SU-DHL-6 (cell line): ENCODE measurements around the gene SULF2.
A peak's percentile ranks its signal among the peaks of the same experiment; 100 is the strongest.

ENCODE experiments used
- H2AFZ ChIP-seq: fragments of 200-600 bp; sonication (generic); 2 replicates; pipeline ENCODE4 v1.6.1; 2014; ENCODE audit warnings: low read depth, mild to moderate bottlenecking, moderate library complexity, mixed read lengths, antibody characterized with exemption, low read length; ENCODE audit not compliant: severe bottlenecking
- H3F3A ChIP-seq: fragments of 200-600 bp; shearing (Covaris generic); 2 replicates; pipeline ENCODE4 v1.6.0; 2016; ENCODE audit warnings: antibody characterized with exemption, mild to moderate bottlenecking; ENCODE audit not compliant: insufficient read depth
- H3K27ac ChIP-seq: fragments of 200-600 bp; sonication (generic); 2 replicates; pipeline ENCODE4 v1.5.1; 2016; ENCODE audit warnings: low read depth, mild to moderate bottlenecking, low read length, moderate library complexity, mixed read lengths
- H3K27me3 ChIP-seq: fragments of 200-600 bp; sonication (generic), shearing (Covaris generic); 2 replicates; pipeline ENCODE4 v1.6.0; 2014; ENCODE audit warnings: mild to moderate bottlenecking, low read length
- H3K36me3 ChIP-seq: fragments of 200-600 bp; sonication (generic); 2 replicates; pipeline ENCODE4 v1.6.1; 2014; ENCODE audit warnings: mild to moderate bottlenecking, low read length, mixed read lengths
- H3K4me2 ChIP-seq: fragments of 300-600, 200-600 bp; shearing (Covaris generic), sonication (generic); 2 replicates; pipeline ENCODE4 v1.6.0; 2014; ENCODE audit warnings: low read length, low read depth, mild to moderate bottlenecking; ENCODE audit not compliant: poor library complexity, severe bottlenecking
- H3K4me3 ChIP-seq: fragments of 200-600 bp; sonication (generic); 2 replicates; pipeline ENCODE4 v1.5.1; 2014; ENCODE audit warnings: antibody characterized with exemption, low read length, mild to moderate bottlenecking, mixed read lengths; ENCODE audit not compliant: insufficient read depth, poor library complexity, severe bottlenecking
- H3K79me2 ChIP-seq: fragments of 200-600 bp; sonication (generic); 2 replicates; pipeline ENCODE4 v1.6.1; 2014; ENCODE audit warnings: mild to moderate bottlenecking, low read length, moderate library complexity; ENCODE audit not compliant: insufficient read depth
- H3K9ac ChIP-seq: fragments of 200-600 bp; sonication (generic); 2 replicates; pipeline ENCODE4 v1.7.0; 2014; ENCODE audit warnings: mild to moderate bottlenecking, low read length
- H3K9me2 ChIP-seq: fragments of 200-600 bp; sonication (generic); replicated peaks from 2 replicates; pipeline ENCODE4 v1.6.1; 2014; ENCODE audit warnings: low read length; ENCODE audit not compliant: insufficient read depth
- H3K9me3 ChIP-seq: fragments of 200-600 bp; sonication (generic); 2 replicates; pipeline ENCODE4 v1.6.1; 2014; ENCODE audit warnings: low read length, mixed read lengths; ENCODE audit not compliant: insufficient read depth
- H4K20me1 ChIP-seq: fragments of 200-600 bp; sonication (generic); 2 replicates; pipeline ENCODE4 v1.6.1; 2014; ENCODE audit warnings: low read depth, mild to moderate bottlenecking, antibody characterized with exemption, low read length, moderate library complexity, mixed read lengths
- EZH2phosphoT487 ChIP-seq: fragments of 200-600 bp; sonication (generic), shearing (Covaris generic); conservative IDR thresholded peaks from 2 replicates; pipeline ENCODE4 v1.6.1; 2018; ENCODE audit warnings: mild to moderate bottlenecking, antibody characterized with exemption, low read length, moderate library complexity, mixed read lengths
- TF ChIP-seq, protein P1 (sequence below): fragments of 200-600 bp; sonication (generic); IDR thresholded peaks from one replicate; pipeline ENCODE4 v1.5.1; 2017; ENCODE audit warnings: antibody characterized with exemption, mild to moderate bottlenecking, low read length, moderate library complexity; ENCODE audit not compliant: insufficient read depth, poor library complexity, severe bottlenecking

The SULF2 gene

DNA sequence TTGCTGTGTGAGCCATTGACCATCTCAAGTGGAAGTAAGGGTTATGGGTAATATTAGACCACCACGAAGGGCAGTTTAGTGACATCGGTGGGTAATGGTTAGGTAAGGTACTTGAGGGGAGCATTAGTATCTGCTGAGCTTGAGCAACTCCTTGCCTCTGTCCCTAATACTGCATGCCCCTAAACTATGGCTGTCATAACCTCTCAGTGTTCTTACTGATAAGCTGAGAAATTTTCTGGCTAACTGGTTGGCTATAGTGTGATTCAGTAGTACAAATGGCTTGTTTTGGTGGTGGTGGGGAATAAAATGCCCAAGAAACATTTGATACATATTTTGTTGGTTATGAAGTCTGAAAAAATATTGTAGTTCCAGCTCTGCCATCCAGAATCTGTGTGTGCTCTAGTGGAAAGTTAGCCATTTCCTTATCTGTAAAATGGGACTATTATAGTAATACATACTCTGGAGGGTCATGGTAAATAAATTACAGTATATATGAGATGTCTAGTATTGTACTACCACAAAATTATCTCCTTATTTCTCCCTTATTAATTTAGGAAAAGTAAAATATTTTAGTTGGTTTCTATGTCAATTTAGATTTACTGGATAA is 170.5 kb downstream of the SULF2 start:
- peaks cover 98% of the 10 kb centered on the region for H3K79me2 ChIP-seq
- peaks cover 33% of the 10 kb centered on the region; the same call in 1 of the 2 replicates for H3K36me3 ChIP-seq
- no peak overlapping the region for H2AFZ ChIP-seq
- H3K27me3 ChIP-seq, result no peaks in the 10 kb centered on the region
- no peaks in the 10 kb centered on the region for H3K9me3 ChIP-seq
- peaks cover 89% of the 10 kb centered on the region for H3F3A ChIP-seq
- H3K4me2 ChIP-seq, result no peak overlapping the region
- TF ChIP-seq, protein P1, sequence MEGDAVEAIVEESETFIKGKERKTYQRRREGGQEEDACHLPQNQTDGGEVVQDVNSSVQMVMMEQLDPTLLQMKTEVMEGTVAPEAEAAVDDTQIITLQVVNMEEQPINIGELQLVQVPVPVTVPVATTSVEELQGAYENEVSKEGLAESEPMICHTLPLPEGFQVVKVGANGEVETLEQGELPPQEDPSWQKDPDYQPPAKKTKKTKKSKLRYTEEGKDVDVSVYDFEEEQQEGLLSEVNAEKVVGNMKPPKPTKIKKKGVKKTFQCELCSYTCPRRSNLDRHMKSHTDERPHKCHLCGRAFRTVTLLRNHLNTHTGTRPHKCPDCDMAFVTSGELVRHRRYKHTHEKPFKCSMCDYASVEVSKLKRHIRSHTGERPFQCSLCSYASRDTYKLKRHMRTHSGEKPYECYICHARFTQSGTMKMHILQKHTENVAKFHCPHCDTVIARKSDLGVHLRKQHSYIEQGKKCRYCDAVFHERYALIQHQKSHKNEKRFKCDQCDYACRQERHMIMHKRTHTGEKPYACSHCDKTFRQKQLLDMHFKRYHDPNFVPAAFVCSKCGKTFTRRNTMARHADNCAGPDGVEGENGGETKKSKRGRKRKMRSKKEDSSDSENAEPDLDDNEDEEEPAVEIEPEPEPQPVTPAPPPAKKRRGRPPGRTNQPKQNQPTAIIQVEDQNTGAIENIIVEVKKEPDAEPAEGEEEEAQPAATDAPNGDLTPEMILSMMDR, result no peak
- TF ChIP-seq EZH2phosphoT487, result no peak
- no peak overlapping the region; the same call in 1 of the 2 replicates for H3K27ac ChIP-seq
- H3K9ac ChIP-seq, result no peak overlapping the region
- no peaks in the 10 kb centered on the region for H3K9me2 ChIP-seq
- H3K4me3 ChIP-seq, result no peak overlapping the region
- H4K20me1 ChIP-seq, result peaks cover 69% of the 10 kb centered on the region

DNA sequence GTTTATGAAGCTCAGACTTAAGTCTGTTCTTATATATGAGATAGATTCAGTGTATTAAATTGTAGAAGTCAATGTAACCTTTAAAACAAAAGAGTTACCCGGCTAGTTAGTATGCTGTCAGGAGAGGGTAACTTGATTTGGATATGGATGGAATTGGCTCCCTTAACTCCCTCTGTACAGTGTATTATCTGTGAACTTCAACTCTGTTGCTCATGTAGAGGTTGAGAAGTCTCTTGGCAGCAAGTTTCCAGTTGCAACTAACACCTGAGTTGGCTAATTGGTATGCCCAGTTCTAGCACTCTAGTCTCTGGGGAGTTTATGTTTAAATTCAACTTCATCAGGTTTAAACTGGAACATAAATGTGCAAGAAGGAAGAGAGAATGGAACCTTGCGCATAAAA is 172.6 kb downstream of the SULF2 start:
- H3K36me3 ChIP-seq, result peaks cover 36% of the 10 kb centered on the region
- peaks cover 98% of the 10 kb centered on the region for H3K79me2 ChIP-seq
- no peaks in the 10 kb centered on the region for H3K9me3 ChIP-seq
- H2AFZ ChIP-seq, result no peak overlapping the region
- peaks cover 83% of the 10 kb centered on the region for H4K20me1 ChIP-seq
- no peaks in the 10 kb centered on the region for H3K27me3 ChIP-seq
- no peak overlapping the region for H3K4me2 ChIP-seq
- peak overlapping the region; percentile 32; the same call in 1 of the 2 replicates for H3K27ac ChIP-seq
- TF ChIP-seq, protein P1, result no peak
- TF ChIP-seq EZH2phosphoT487, result no peak
- peaks cover 82% of the 10 kb centered on the region for H3F3A ChIP-seq
- H3K9me2 ChIP-seq, result no peaks in the 10 kb centered on the region
- no peak overlapping the region for H3K9ac ChIP-seq
- H3K4me3 ChIP-seq, result no peak overlapping the region

DNA sequence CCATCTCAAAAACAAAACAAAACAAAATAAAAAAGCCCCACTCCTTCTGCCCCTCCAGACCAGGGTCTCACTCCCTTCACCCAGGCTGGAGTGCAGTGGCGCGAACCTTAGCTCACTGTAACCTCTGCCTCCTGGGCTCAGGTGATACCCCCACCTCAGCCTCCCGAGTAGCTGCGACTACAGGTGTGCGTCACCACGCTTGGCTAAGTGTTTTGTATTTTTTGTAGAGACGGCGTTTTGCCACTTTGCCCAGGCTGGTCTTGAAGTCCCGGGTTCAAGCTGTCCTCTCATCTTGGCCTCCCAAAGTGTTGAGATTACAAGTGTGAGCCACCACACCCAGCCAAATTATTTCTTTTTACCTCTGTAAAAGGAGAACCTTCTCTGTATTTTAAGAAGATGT is 173.5 kb downstream of the SULF2 start:
- Histone ChIP-seq H3F3A (peaks cover 83% of the 10 kb centered on the region), H4K20me1 (peaks cover 84% of the 10 kb centered on the region), H3K9me3 (no peaks in the 10 kb centered on the region), H3K27me3 (no peaks in the 10 kb centered on the region), H3K9ac (no peak overlapping the region), H3K27ac (peak overlapping the region; percentile 32; the same call in 1 of the 2 replicates), H3K4me3 (no peak overlapping the region), H2AFZ (no peak overlapping the region), H3K4me2 (no peak overlapping the region), H3K9me2 (no peaks in the 10 kb centered on the region), H3K36me3 (peaks cover 43% of the 10 kb centered on the region), H3K79me2 (peaks cover 98% of the 10 kb centered on the region)
- no peak for TF ChIP-seq EZH2phosphoT487
- TF ChIP-seq, protein P1, result no peak
